ENCODE measurements around the gene KPNA1.

DNA sequence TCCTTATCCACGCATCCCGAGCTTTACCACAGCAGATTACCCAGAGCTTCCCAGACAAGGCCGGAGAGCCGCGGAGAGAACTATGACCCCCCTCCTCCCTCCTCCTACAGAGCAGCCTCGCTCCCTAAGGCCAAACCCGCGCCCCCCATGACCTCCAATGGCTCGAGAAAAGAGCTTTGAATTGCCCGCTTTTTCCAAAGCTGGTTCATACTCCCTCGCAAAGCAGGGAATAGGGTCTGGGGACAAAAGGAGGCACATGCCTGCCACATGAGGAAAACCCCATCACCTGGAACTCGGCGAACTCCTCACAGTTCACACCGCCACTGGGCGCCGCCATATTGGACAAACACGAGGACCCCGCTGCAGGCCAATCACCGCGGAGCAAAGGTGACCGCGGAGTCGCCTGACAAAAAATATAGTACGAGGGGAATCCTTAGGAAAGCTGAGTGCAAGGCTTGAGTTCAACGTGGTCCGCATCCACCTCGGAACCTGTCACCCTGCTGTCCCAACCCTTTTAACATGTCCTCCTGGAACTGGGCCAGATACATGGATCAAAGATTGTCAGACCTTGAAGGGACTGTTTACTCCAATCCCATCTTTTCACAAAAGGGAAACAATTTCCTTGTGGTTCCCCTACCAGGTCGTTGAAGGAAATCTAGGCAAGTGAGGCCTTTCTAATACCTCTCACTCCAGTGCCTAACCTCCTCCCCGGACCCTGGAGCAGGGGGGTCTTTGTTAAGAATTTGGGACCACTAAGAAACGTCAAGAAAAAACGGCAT is 131.7 kb downstream of the KPNA1 start, which contains the start of gene MIX23:
- TF ChIP-seq SIN3A (IDR thresholded peaks at IDR 0.05; ENCODE audit: borderline replicate concordance, insufficient read depth, low read depth, low read length) = peak; percentile 85; the same call in 1 of the 2 replicates
- no peak for TF ChIP-seq REST (IDR thresholded peaks at IDR 0.05; ENCODE audit: insufficient read depth in 1 of 2, low read depth in 2 of 2, low read length in 1 of 2)
- TF ChIP-seq, protein P1, sequence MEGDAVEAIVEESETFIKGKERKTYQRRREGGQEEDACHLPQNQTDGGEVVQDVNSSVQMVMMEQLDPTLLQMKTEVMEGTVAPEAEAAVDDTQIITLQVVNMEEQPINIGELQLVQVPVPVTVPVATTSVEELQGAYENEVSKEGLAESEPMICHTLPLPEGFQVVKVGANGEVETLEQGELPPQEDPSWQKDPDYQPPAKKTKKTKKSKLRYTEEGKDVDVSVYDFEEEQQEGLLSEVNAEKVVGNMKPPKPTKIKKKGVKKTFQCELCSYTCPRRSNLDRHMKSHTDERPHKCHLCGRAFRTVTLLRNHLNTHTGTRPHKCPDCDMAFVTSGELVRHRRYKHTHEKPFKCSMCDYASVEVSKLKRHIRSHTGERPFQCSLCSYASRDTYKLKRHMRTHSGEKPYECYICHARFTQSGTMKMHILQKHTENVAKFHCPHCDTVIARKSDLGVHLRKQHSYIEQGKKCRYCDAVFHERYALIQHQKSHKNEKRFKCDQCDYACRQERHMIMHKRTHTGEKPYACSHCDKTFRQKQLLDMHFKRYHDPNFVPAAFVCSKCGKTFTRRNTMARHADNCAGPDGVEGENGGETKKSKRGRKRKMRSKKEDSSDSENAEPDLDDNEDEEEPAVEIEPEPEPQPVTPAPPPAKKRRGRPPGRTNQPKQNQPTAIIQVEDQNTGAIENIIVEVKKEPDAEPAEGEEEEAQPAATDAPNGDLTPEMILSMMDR (IDR thresholded peaks at IDR 0.05) = no peak
- TF ChIP-seq POLR2AphosphoS5 (IDR thresholded peaks at IDR 0.05; ENCODE audit: low read depth, low read length) = peak; percentile 96
- TF ChIP-seq TCF7L2 (IDR thresholded peaks at IDR 0.05; ENCODE audit: low read depth, low read length) = peak; percentile 52; the same call in 1 of the 2 replicates

Measured in Panc1 (cell line).